Body of pancreas (tissue), 4 donors: ENCODE measurements around the gene BEST4.

ENCODE experiments used
- POLR2A ChIP-seq, 3 donors: fragments of 450-650 bp; IDR thresholded peaks; one replicate each; pipeline ENCODE4 v1.6.1; 2016; ENCODE audit warnings: antibody characterized with exemption in 3 of 3, mild to moderate bottlenecking in 2 of 3
- TF ChIP-seq, protein P1 (sequence below), 7 experiments: fragments of 450-650 bp in 4 of 7; fragments of 200-600 bp in 3 of 7; sonication (generic) in 3 of 7; IDR thresholded peaks; one replicate each; pipeline ENCODE4 v1.5.1; 2016 to 2019; ENCODE audit warnings: antibody characterized with exemption in 7 of 7

DNA sequence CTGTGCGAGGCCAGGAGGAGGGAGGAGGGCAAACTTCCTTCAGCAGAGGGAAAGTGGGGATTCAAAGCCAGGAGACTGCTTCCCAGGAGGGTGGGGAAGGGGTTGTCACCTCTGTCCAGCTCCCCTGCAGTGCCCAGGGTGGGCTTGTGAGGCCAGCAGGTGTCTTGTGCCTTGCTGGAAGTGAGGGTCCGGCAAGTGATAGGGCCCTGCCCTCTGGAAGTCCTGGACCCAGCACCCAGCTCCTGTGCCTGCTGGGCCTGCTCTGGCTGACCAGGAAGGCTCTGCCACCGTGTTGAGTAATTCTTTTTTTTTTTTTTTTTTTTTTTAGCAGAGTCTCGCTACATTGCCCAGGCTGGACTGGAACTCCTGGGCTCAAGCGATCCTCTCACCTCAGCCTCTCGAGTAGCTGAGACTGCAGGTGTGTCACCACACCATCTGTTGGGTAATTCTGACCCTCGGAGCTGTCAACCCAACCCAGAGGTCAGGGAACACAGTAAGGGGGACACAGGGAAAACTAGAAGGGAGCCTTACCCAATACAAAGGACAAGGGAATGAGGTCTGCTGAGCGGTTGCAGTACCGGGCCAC lies 1.0 kb downstream of the BEST4 start:
- TF ChIP-seq, protein P1, sequence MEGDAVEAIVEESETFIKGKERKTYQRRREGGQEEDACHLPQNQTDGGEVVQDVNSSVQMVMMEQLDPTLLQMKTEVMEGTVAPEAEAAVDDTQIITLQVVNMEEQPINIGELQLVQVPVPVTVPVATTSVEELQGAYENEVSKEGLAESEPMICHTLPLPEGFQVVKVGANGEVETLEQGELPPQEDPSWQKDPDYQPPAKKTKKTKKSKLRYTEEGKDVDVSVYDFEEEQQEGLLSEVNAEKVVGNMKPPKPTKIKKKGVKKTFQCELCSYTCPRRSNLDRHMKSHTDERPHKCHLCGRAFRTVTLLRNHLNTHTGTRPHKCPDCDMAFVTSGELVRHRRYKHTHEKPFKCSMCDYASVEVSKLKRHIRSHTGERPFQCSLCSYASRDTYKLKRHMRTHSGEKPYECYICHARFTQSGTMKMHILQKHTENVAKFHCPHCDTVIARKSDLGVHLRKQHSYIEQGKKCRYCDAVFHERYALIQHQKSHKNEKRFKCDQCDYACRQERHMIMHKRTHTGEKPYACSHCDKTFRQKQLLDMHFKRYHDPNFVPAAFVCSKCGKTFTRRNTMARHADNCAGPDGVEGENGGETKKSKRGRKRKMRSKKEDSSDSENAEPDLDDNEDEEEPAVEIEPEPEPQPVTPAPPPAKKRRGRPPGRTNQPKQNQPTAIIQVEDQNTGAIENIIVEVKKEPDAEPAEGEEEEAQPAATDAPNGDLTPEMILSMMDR (IDR thresholded peaks at IDR 0.05) = no peak
- TF ChIP-seq POLR2A (IDR thresholded peaks at IDR 0.05) = no peak
